GM12878 (cell line): Measurements from ENCODE around the gene TPCN1.

Source experiments
- EZH2 ChIP-seq: IDR thresholded peaks from 2 replicates; pipeline ENCODE4 v1.6.1; 2012; ENCODE audit warnings: low read depth, mild to moderate bottlenecking, control low read depth, inconsistent platforms, low read length, borderline replicate concordance; ENCODE audit not compliant: control insufficient read depth
- POLR2A ChIP-seq: IDR thresholded peaks from 2 replicates; pipeline ENCODE4 v1.6.1; 2011; ENCODE audit warnings: low read depth, mild to moderate bottlenecking, low read length
- RAD21 ChIP-seq: IDR thresholded peaks from 2 replicates; pipeline ENCODE4 v1.6.1; 2011; ENCODE audit warnings: mild to moderate bottlenecking, low read depth, low read length, moderate library complexity; ENCODE audit not compliant: insufficient read depth
- TAF1 ChIP-seq: IDR thresholded peaks from 2 replicates; pipeline ENCODE4 v1.6.1; 2011; ENCODE audit warnings: mild to moderate bottlenecking, low read depth, low read length, borderline replicate concordance
- TF ChIP-seq, protein P1 (sequence below), 3 experiments: IDR thresholded peaks in 2 of 3; conservative IDR thresholded peaks in 1 of 3; 2 replicates each; pipeline ENCODE4 v1.5.1; 2011; ENCODE audit warnings: low read depth in 3 of 3, low read length in 3 of 3, mild to moderate bottlenecking in 3 of 3, control low read depth in 2 of 3, moderate library complexity in 2 of 3, inconsistent platforms in 1 of 3, mixed read lengths in 1 of 3; ENCODE audit not compliant: control insufficient read depth in 2 of 3, insufficient read depth in 1 of 3; ENCODE audit errors: extremely low read depth in 1 of 3

DNA sequence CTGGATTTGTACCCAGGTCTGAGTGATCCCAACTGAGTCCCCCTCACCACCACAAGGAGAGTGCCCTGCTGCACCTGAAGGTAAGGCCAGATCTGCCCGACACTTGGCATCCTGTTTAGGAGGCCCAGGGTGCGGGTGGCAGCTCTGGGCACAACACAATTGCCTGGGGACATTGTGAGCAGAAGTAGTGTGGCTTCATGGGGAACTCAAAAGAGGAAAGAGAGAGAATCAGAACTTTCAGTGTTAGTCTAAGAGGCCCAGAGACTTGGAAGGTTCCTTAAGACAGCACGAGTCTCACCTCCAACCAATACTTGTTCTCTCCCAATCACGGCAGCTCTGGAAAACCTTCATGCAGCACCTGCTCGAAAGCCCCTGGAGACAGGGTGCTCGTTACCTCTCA is 120.3 kb downstream of the TPCN1 start:
- TF ChIP-seq TAF1 (no peak), RAD21 (no peak), EZH2 (no peak), POLR2A (no peak)
- TF ChIP-seq, protein P1, sequence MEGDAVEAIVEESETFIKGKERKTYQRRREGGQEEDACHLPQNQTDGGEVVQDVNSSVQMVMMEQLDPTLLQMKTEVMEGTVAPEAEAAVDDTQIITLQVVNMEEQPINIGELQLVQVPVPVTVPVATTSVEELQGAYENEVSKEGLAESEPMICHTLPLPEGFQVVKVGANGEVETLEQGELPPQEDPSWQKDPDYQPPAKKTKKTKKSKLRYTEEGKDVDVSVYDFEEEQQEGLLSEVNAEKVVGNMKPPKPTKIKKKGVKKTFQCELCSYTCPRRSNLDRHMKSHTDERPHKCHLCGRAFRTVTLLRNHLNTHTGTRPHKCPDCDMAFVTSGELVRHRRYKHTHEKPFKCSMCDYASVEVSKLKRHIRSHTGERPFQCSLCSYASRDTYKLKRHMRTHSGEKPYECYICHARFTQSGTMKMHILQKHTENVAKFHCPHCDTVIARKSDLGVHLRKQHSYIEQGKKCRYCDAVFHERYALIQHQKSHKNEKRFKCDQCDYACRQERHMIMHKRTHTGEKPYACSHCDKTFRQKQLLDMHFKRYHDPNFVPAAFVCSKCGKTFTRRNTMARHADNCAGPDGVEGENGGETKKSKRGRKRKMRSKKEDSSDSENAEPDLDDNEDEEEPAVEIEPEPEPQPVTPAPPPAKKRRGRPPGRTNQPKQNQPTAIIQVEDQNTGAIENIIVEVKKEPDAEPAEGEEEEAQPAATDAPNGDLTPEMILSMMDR (IDR thresholded peaks at IDR 0.05 in 2 of 3, conservative IDR thresholded peaks at IDR 0.05 in 1 of 3; ENCODE audit: control insufficient read depth in 2 of 3, extremely low read depth in 1 of 3, insufficient read depth in 1 of 3, low read depth in 3 of 3, low read length in 3 of 3): no peak
